Heart right ventricle (tissue), 16 donors: ENCODE data around the gene OR5T1. TPM values are rescaled to one million over a fixed set of nuclear protein-coding genes. Genes with fewer than 3 reads are reported as not detected.

ENCODE experiments used
- ATAC-seq, 8 donors: fragments of 200-7000 bp; cut with Tn5 transposase; one replicate each; pipeline ENCODE4 v1.9.1; 2020; ENCODE audit warnings: mild to moderate bottlenecking in 8 of 8, moderate library complexity in 8 of 8, moderate number of reproducible peaks in 1 of 8
- DNase-seq, 2 donors: peaks; one replicate each; pipeline ENCODE4 v3.0.0-alpha.2; 2020
- H3K27ac ChIP-seq, 10 donors: fragments of 200-600 bp; sonication (generic) in 2 of 10; one replicate each; pipeline versions ENCODE4 v1.5.0 to v1.8.0; 2020 to 2022; ENCODE audit warnings: mild to moderate bottlenecking in 3 of 10
- H3K27me3 ChIP-seq, 7 donors: fragments of 200-600 bp; one replicate each; pipeline ENCODE4 v1.8.0; 2021 to 2022; ENCODE audit warnings: mild to moderate bottlenecking in 2 of 7
- H3K36me3 ChIP-seq, 9 donors: fragments of 200-600 bp; sonication (generic) in 1 of 9; one replicate each; pipeline versions ENCODE4 v1.5.0 to v1.8.0; 2020 to 2022; ENCODE audit warnings: mild to moderate bottlenecking in 2 of 9
- H3K4me1 ChIP-seq, 9 donors: fragments of 200-600 bp; sonication (generic) in 1 of 9; one replicate each; pipeline versions ENCODE4 v1.5.0 to v1.8.0; 2020 to 2022; ENCODE audit warnings: mild to moderate bottlenecking in 4 of 9
- H3K4me3 ChIP-seq, 10 donors: fragments of 200-600 bp; sonication (generic) in 2 of 10; one replicate each; pipeline versions ENCODE4 v1.5.0 to v1.8.0; 2020 to 2022; ENCODE audit warnings: mild to moderate bottlenecking in 7 of 10, moderate library complexity in 2 of 10
- H3K9me3 ChIP-seq, 11 donors: fragments of 200-600 bp in 10 of 11; sonication (generic) in 2 of 11; one replicate each; pipeline versions ENCODE4 v1.5.0 to v1.8.0; 2013 to 2022; ENCODE audit warnings: mild to moderate bottlenecking in 2 of 11, control low read depth in 1 of 11, moderate library complexity in 1 of 11
- WGBS, 2 donors: extraction: QIAGEN DNeasy Blood & Tissue Kit; methylation state at CpG; one replicate each; pipeline ENCODE4 v1.1.7; 2013; ENCODE audit warnings: inconsistent platforms in 1 of 2; 5-methylcytosine and 5-hydroxymethylcytosine counted together
- intact Hi-C, 10 donors: fragments of 100-400 bp; cut with DNase I; formaldehyde crosslinking; loops; one replicate each; pipeline versions ENCODE4 v1.11.1 to v1.14.2; 2022
- long read RNA-seq, 3 donors: library from polyadenylated mRNA; unstranded; transcript quantifications; one replicate each; pipeline ENCODE4 v2.0.0, GENCODE V29; 2020 to 2021
- polyA plus RNA-seq, 2 donors: library from polyadenylated mRNA; stranded (reverse); fragments of 200-250 nt; gene quantifications; one replicate each; pipeline ENCODE4 v1.2.3, GENCODE V29; 2013
- total RNA-seq, 10 donors: library from RNA; stranded (reverse); fragmentation: NEBNext Ultra II Directional in 3 of 10; extraction: Animal tissue kit (Norgen Biotek cat#: 25700) in 3 of 10; gene quantifications; one replicate each; pipeline versions ENCODE4 v1.2.1 to v1.2.4, GENCODE V29; 2021 to 2023
- TF ChIP-seq, protein P1 (sequence below), 9 donors: fragments of 200-600 bp; sonication (generic) in 2 of 9; IDR thresholded peaks; one replicate each; pipeline versions ENCODE4 v1.5.0 to v1.8.0; 2021 to 2022; ENCODE audit warnings: antibody characterized with exemption in 9 of 9, mild to moderate bottlenecking in 5 of 9, moderate library complexity in 1 of 9
- donor health status: Arrhythmogenic right ventricular cardiomyopathy.
- donor health status: ischemic (EF 13 %, LVEDD 7.1; RV severe dilation, severe dysfunction).
- donor health status: healthy with polysubstance abuse.
- donor health status: DM: no; HTN: yes; CAD: no.
- donor health status: DM: no; HTN: no; CAD: no.
- donor health status: ischemic (EF 25% LVEDD 6.9; RV normal size, moderate dysfunction).
- donor health status: ischemic (EF 25% LVEDD 5.7; RV mildly dilated, moderate dysfunction).
- donor health status: healthy.
- donor health status: DM: yes; HTN: yes; CAD: no.
- donor health status: Ischemic cardiomyopathy.
- donor health status: ischemic (EF 35%, LVEDD 5.7; RV mildly dilated, moderate dysfunction).
- donor health status: nonischemic (EF 11% LVEDD 7.7; RV severe dilation, severe dysfunction).
- donor health status: DM: yes; HTN: yes; CAD: no.
- donor health status: PGD.
- donor health status: ischemic (EF 29% LVEDD 5.4; RV normal size, mild dysfunction).
- donor health status: nonischemic (EF 23%, LVEDD 6.1; RV moderate dilation, normal function).

The OR5T1 gene
- total RNA-seq (not detected), polyA plus RNA-seq (not detected)
- long read RNA-seq, donor 1 = 0 reads
- long read RNA-seq, donor 2 = 0 reads
- long read RNA-seq, donor 3 = 0 reads

DNA sequence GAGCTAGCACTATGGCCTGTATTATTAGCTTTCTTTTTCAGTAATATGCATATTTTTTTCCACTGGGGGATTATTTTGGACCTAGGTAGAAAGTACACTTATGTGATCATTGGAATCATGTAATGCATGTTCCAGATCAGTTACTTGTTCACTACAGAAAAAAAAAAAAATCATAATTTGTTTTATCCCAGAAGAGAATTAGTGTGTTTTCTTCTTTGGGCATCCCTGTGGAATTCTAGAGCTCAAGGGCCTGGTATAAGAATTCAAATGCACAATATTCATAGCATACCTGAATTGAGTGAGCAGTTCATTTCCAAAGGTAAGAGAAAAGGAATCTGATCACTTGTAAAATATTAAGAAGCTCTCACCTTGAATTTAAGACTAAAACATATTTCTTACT, at the start of gene OR5T1:
TSS of gene OR5T1 (plus strand) at position 301 of the 400 bp plus-strand sequence. CDS start 1,485 bp downstream, outside the sequence.
- Histone ChIP-seq H3K4me1 (no peaks in the 10 kb centered on the region), H3K4me3 (no peak within 1 kb of the TSS), H3K9me3 (peaks cover 0 to 40% (median 6%) of the 10 kb centered on the region in 11 donors), H3K27ac (no peak within 1 kb of the TSS), H3K36me3 (no peaks in the 10 kb centered on the region), H3K27me3 (no peaks in the 10 kb centered on the region)
- ATAC-seq (no peak), DNase-seq (no peak)
- TF ChIP-seq, protein P1, sequence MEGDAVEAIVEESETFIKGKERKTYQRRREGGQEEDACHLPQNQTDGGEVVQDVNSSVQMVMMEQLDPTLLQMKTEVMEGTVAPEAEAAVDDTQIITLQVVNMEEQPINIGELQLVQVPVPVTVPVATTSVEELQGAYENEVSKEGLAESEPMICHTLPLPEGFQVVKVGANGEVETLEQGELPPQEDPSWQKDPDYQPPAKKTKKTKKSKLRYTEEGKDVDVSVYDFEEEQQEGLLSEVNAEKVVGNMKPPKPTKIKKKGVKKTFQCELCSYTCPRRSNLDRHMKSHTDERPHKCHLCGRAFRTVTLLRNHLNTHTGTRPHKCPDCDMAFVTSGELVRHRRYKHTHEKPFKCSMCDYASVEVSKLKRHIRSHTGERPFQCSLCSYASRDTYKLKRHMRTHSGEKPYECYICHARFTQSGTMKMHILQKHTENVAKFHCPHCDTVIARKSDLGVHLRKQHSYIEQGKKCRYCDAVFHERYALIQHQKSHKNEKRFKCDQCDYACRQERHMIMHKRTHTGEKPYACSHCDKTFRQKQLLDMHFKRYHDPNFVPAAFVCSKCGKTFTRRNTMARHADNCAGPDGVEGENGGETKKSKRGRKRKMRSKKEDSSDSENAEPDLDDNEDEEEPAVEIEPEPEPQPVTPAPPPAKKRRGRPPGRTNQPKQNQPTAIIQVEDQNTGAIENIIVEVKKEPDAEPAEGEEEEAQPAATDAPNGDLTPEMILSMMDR (IDR thresholded peaks at IDR 0.05) = no peak
- intact Hi-C loops = no loop called here

DNA sequence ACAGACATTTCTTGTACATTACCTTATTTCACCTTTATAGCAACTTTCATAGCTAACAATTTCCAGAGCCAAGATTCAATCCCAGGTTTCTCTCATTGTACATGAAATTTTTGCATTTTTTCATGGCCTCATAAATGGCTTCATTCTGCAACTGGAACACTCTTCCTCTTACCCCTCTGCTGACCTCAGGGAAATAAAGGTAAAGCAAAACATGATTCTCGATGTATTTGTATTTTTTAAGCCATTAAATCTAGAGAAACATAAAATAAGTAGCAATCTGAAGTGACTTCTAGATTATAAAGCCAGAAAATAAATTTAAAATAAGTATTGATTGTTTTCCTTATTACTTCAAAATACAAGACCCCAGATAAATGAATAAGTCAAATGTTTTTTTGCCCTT, 39.8 kb upstream of the OR5T1 start, which contains the start of gene OR5T2:
TSS of gene OR5T2 (minus strand) at position 101 of the 400 bp plus-strand sequence. CDS start 1,193 bp downstream, outside the sequence.
- Histone ChIP-seq H3K4me3 (no peak within 1 kb of the TSS), H3K27ac (no peak within 1 kb of the TSS), H3K36me3 (no peaks in the 10 kb centered on the region), H3K9me3 (peaks cover 0 to 18% (median 0%) of the 10 kb centered on the region in 11 donors), H3K27me3 (no peaks in the 10 kb centered on the region), H3K4me1 (no peaks in the 10 kb centered on the region)
- 46% methylated on average over 1 of the region's 1 CpG for WGBS, 2 donors
- DNase-seq (no peak), ATAC-seq (no peak)
- TF ChIP-seq, protein P1 (IDR thresholded peaks at IDR 0.05) = no peak
- intact Hi-C loops = no loop called here

DNA sequence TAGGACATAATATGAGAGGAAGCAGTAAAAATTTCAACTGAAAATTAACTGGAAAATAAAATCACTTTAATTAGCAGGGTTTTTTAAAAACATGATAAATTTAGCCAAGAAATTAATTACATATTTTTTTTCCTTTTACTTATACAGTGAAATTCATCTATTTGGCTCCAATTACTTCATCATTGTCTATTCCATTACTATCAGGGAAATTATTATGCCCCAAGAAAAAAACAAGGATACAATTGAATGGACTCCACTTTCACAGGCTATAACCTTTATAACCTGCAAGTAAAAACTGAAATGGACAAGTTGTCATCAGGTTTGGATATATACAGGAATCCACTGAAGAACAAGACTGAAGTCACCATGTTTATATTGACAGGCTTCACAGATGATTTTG, 22.0 kb upstream of the OR5T1 start, which contains the start of gene OR5T3:
TSS of gene OR5T3 (plus strand) at position 301 of the 400 bp plus-strand sequence. CDS start at position 301, 0 bp downstream.
- H3K36me3 ChIP-seq = no peaks in the 10 kb centered on the region
- TF ChIP-seq, protein P1 (IDR thresholded peaks at IDR 0.05) = no peak
- no peaks in the 10 kb centered on the region for H3K27me3 ChIP-seq
- no peak within 1 kb of the TSS for H3K27ac ChIP-seq
- peaks cover 0 to 7% (median 0%) of the 10 kb centered on the region in 11 donors for H3K9me3 ChIP-seq
- H3K4me1 ChIP-seq = no peaks in the 10 kb centered on the region
- no peak for ATAC-seq
- H3K4me3 ChIP-seq = no peak within 1 kb of the TSS
- no peak for DNase-seq
- intact Hi-C loops = no loop called here

DNA sequence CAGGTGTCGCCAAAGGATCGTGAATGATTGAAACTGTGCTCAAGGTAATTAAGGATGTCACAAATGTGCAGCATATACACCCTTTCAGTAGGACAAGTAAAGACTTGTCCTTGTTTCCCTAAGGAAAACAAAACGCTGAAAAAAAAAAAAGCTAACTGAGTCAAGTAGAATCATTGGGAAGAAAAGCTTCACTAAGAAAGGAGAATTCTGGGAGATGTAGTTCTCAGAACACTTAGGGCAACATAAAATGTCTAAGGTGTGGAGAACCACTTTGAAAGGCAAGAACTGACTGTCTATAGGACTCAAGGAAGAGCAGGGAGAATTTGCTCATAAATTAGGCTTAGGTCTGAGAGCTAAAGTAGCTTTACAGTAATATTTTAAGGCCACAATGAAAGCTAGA, 2.9 kb upstream of the OR5T1 start:
- DNase-seq = no peak
- no peak for ATAC-seq
- Histone ChIP-seq H3K4me3 (no peak overlapping the region), H3K27me3 (no peaks in the 10 kb centered on the region), H3K27ac (no peak overlapping the region), H3K4me1 (no peaks in the 10 kb centered on the region), H3K36me3 (no peaks in the 10 kb centered on the region), H3K9me3 (peaks cover 0 to 42% (median 8%) of the 10 kb centered on the region in 11 donors)
- TF ChIP-seq, protein P1 (IDR thresholded peaks at IDR 0.05) = no peak
- intact Hi-C loops = no loop called here
- 63 to 65% methylated on average over 3 of the region's 3 CpGs for WGBS, 2 donors
